GM21447 (cell line): ENCODE measurements around the gene TBCD.
"Not testable (repeated sequence)": the region's sequence is repeated elsewhere in the genome, so short reads cannot be mapped to it uniquely, and the experiment has no call there.

Experiments used
- ATAC-seq: cut with Tn5 transposase; IDR thresholded peaks from one replicate; pipeline ENCODE4 v1.9.1; 2021; ENCODE audit not compliant: unreplicated experiment

Gene TBCD

GRCh38 chr17:82985428-82985805 lies 233.6 kb downstream of the TBCD start:
- no peak for ATAC-seq

- ATAC-seq: no peak
These were observed 234.1 kb downstream of the TBCD start for GRCh38 chr17:82985973-82986372.

- ATAC-seq: not testable (repeated sequence)
These were observed 237.2 kb downstream of the TBCD start for GRCh38 chr17:82989051-82989450.

DNA sequence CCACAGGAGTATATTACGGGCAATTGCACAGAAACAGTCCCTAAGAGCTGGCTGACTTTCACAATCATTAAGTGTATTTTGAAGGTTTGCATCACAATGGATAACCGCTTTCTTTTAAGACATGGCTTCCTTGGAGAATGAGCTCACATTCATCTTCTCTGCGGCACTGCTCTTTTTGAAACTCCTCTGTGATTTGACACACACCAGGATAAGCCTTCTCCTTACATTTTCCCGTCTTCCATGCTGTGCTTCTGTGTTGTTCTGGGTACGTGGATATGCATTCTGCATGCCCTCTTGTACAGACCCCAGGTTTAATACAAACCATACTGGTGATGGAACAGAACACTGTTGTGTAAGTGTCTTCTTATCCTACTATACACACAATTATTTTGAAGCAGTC lies 238.0 kb downstream of the TBCD start:
- ATAC-seq: no peak

DNA sequence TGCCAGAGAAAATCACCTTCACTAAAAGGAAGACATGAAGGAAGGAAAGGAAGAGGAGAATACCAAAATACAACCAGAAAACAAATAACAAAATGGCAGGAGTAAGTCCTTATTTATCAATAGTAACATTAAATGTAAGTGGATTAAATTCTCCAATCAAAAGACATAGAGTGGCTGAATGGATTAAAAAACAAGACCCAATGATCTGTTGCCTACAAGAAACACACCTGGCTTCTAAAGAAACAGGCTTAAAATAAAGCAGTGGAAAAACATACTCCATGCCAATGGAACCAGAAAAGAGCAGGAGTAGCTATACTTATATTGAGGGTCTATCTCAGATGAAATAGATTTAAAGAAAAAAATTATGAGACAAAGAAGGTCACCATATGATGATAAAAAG lies 241.1 kb downstream of the TBCD start:
- no peak for ATAC-seq
